ENCODE measurements around the gene EGFL8. TPM values are rescaled to one million over a fixed set of nuclear protein-coding genes. Genes with fewer than 3 reads are reported as not detected.

Gene EGFL8
- total and polyA plus RNA-seq, 9 of the 15 experiments (the other 6 are each of a cell fraction or from before 2014, with no cell fraction given), result 2.2 to 47.4 (median 14.2) TPM

- TF ChIP-seq ZBTB40 (IDR thresholded peaks at IDR 0.05) (no peak), ZBTB40 (CRISPR knock-in tag; IDR thresholded peaks at IDR 0.05) (no peak), BMI1 (IDR thresholded peaks at IDR 0.05; ENCODE audit: low read length) (peak; percentile 90), ZBTB8A (IDR thresholded peaks at IDR 0.05; ENCODE audit: partially characterized antibody) (no peak), DNMT1 (IDR thresholded peaks at IDR 0.05) (no peak), PPARD (CRISPR knock-in tag; IDR thresholded peaks at IDR 0.05) (no peak), BRD9 (IDR thresholded peaks at IDR 0.05; ENCODE audit: low read depth, partially characterized antibody) (no peak), ETV1 (tag; conservative IDR thresholded peaks at IDR 0.05; ENCODE audit: low read depth) (no peak), TOE1 (IDR thresholded peaks at IDR 0.05; ENCODE audit: borderline replicate concordance) (no peak), TOE1 (CRISPR knock-in tag; IDR thresholded peaks at IDR 0.05; ENCODE audit: borderline replicate concordance, low read depth) (no peak), OTX1 (CRISPR knock-in tag; IDR thresholded peaks at IDR 0.05) (0 out of 2 replicates have a peak, but pooled peaks have one; percentile 27), CEBPB (tag; IDR thresholded peaks at IDR 0.05) (peak; percentile 59), EGR1 (conservative IDR thresholded peaks at IDR 0.05) (peak; percentile 66; the same call in 1 of the 2 replicates), MEF2D (tag; conservative IDR thresholded peaks at IDR 0.05; ENCODE audit: low read depth) (no peak), HDAC6 (IDR thresholded peaks at IDR 0.05; ENCODE audit: low read depth, low read length) (no peak), ZNF764 (CRISPR knock-in tag; IDR thresholded peaks at IDR 0.05; ENCODE audit: low read depth) (no peak)
- TF ChIP-seq, protein P1, sequence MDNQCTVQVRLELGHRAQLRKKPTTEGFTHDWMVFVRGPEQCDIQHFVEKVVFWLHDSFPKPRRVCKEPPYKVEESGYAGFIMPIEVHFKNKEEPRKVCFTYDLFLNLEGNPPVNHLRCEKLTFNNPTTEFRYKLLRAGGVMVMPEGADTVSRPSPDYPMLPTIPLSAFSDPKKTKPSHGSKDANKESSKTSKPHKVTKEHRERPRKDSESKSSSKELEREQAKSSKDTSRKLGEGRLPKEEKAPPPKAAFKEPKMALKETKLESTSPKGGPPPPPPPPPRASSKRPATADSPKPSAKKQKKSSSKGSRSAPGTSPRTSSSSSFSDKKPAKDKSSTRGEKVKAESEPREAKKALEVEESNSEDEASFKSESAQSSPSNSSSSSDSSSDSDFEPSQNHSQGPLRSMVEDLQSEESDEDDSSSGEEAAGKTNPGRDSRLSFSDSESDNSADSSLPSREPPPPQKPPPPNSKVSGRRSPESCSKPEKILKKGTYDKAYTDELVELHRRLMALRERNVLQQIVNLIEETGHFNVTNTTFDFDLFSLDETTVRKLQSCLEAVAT (IDR thresholded peaks at IDR 0.05), result peak in 1 of 2 experiments; percentile 94; a peak in 2 of 4 replicates
- TF ChIP-seq, protein P2, sequence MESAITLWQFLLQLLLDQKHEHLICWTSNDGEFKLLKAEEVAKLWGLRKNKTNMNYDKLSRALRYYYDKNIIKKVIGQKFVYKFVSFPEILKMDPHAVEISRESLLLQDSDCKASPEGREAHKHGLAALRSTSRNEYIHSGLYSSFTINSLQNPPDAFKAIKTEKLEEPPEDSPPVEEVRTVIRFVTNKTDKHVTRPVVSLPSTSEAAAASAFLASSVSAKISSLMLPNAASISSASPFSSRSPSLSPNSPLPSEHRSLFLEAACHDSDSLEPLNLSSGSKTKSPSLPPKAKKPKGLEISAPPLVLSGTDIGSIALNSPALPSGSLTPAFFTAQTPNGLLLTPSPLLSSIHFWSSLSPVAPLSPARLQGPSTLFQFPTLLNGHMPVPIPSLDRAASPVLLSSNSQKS (CRISPR knock-in tag; IDR thresholded peaks at IDR 0.05), result no peak
Measured at GRCh38 chr6:32177788-32178546, 13.6 kb downstream of the EGFL8 start, which contains the start of gene RNF5 (continued).

Measured in K562 (cell line).